Effector CD8-positive, alpha-beta T cell (primary cell): ENCODE measurements around the gene UBE2E2.
"Not testable (repeated sequence)": the region's sequence is repeated elsewhere in the genome, so short reads cannot be mapped to it uniquely, and the experiment has no call there.

Source experiments
- DNase-seq: peaks from one replicate; lab custom pipeline; 2025; lab: John Stamatoyannopoulos, UW

The UBE2E2 gene

DNA sequence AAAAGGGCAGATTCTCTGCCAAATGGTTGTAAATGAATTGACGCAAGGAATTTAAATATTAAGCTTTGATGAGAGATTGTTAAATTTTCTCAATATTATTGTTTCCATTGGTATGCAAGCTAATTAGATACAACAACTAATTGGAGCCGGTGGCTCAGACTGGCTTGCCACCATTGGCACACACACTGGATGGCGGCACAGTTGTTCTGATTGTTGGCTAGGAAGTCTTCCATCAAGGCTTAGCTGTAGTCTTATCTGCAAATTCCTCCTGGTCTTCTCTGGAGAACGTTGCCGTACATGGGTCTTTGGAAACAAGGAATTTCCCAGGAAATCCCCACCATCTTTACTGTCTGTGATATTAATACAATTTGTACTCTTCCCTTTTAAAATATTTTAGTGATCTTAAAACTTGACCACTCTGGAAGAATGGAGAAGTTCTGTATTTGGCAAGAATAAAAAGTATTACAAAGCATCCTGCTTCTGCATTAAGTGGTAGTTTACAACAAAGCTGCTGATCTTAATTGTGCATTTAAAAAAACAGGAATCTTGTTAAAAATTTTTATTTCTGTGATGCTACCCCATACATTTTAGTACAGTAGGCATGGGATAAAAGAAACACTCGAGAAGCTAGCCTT, 126.5 kb downstream of the UBE2E2 start:
- no peak for DNase-seq

DNA sequence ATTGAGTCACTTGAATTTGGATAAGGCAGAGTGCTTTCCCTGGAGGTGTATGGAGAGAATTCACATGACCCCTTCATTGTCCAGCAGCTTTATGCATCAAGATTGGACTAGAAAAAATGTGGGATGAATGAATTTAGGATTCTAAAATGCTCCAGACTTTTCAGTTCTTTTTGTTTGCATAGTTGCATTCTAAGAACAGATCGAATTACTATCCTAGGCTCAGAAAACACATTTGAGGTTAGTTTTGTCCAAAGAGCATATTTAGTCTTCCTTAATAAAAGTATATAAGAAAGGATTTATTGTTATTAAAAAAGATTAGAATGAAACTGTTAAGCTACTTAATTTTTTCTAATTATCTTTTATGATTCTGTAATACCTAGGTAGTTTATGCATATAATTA, 127.4 kb downstream of the UBE2E2 start:
- no peak for DNase-seq

DNA sequence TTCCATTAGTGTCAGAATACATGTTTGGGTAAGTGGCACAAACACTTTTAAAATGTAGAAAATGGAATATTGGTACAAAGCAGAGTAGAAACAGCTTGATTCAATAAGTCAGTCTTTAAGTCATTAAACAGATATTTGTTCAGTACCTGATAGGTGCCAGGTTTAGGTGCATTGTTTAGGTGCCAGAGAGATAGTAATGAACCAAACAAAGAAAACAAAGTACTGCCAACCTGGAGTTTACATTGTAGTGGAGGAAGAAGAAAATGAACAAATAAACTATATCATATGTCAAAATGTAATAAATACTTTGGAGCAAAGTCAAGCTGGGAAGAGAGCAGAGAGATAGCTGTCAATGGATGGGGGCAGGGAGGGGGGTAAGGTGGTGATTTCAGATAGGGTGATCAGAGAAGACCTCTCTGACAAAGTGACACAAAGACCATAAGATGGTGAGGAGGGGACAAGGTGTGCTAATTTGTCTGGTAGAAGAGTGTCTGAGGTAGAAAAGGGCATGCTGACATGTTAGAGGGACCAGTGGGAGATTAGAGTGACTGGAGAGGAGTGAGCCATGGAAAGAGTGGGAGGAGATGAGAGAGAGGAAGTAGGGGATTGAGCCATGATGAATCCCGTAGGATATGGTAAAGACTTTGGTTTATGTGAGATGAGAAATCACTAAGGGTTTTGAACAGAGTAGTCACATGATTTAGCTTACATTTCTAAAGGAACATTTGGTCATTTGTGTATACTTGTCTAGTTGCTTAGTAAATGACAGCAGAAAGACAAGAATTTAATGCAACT, 128.2 kb downstream of the UBE2E2 start:
- no peak for DNase-seq

DNA sequence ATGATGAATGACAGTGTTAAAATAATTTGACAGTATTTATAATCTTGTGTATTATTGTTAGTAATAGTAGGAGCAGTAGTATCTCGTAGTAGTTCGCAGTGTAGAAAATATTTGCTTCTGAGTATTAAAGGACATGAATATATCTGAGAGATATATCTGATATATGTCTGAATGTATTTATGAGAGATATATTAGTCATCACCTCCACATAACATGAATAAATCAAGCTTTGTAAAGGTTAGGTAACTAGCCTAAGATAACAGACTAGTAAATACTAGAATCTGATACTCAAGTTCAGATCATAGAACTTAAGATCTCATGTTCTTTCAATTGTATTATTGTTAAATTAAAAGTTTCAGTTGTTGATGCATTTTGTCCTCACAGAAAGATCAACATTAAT, 130.5 kb downstream of the UBE2E2 start:
- no peak for DNase-seq

DNA sequence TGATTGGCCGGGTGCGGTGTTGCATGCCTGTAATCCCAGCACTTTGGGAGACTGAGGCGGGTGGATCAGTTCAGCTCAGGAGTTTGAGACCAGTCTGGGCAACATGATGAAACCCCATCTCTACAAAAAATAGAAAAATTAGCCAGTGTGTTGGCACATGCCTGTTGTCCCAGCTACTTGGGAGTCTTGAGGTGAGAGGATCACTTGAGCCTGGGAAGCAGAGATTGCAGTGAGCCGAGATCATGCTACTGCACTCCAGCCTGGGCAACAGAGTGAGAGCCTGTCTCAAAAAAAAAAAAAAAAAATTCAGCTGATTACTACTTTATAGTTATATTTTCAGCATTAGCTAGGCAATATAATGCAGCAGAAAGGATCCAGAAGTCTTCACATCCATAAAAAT, 133.7 kb downstream of the UBE2E2 start:
- not testable (repeated sequence) for DNase-seq

DNA sequence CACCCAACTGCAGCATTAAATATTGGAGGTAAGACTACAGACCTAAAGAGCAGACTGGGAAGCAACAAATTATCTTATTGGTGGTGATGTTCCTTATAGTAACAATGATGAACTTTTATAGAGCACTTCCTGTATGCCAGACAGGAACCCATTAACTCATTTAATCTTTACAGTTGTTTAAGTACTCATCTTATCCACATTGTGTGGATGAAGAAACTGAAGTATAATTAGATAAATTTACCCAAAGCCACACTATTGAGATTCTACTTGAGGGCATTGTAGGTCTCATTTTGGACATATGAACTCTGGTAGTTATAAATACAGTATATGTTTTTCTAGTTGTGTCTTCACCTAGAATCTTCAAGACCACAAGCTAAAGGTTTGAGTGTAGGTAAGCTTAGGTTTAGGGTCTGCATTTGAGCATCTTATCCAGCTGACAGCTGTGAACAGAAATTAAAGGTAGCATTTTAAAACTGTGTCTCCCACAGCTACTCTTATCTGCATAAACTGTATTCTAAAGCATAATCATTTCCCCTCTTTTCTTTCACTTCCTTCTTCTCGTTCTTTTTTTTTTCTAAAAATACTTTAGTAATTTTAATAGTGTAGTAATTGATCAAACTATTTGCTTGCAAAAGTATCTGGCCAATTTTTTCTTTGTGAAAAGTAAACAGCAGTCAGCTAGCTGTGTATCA, 138.2 kb downstream of the UBE2E2 start:
- DNase-seq: no peak

DNA sequence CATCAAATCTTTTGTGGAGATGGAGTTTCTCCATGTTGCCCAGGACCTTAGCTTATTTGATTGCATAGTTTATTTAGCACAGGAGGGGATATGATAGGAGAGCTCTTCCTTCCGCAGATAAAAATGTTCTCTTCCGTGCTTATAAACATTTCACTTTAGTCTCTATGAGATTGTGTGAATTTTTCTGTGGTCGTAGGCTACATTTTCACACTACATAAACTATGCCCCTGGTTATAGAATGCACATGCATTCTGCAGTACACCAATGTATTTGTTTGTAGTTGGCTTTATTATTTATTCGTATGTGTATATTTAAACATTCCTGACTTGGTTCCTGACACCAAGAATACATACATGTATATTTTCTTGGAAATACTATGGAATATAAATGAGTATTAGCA, 139.2 kb downstream of the UBE2E2 start:
- DNase-seq: no peak

DNA sequence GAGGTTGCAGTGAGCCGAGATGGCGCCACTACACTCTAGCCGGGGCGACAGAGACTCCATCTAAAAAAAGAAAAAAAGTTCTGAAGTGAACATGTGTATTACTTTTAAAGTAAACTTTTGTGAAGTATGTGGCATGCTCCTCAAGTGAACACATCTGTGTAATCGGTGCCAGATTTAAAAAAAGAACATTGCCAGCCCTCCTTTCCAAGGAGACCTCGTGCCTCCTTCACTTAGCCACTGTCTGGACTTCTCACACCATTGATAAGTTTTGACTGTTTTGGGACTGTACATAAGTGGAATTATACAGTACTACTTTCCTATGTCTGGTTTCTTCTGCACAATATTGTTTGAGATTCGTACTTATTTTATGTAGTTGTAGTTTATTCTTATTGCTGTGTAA, 140.4 kb downstream of the UBE2E2 start:
- DNase-seq: no peak

DNA sequence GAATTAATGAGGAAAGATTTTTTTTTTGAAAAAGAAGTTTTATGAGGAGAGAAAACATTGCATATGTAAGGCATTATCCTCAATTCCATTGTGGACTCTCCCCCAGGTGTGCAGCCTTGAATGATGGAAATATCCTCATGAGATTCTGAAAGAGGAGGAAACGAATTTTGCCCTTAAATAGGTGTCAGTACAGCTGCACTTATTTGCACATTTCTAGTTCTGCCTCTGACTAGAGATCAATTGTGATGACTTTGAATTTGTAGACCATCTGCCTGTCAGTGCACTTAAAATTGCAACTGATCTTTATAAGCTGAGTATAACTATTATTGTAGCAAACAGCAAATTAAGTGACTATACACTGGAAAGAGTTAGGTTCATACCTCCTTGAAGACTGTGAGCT, 141.8 kb downstream of the UBE2E2 start:
- DNase-seq: no peak

DNA sequence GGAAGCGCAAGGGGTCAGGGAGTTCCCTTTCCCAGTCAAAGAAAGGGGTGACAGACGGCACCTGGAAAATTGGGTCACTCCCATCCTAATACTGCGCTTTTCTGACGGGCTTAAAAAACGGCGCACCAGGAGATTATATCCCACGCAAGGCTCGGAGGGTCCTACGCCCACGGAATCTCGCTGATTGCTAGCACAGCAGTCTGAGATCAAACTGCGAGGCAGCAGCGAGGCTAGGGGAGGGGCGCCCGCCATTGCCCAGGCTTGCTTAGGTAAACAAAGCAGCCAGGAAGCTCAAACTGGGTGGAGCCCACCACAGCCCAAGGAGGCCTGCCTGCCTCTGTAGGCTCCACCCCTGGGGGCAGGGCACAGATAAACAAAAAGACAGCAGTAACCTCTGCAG, 146.3 kb downstream of the UBE2E2 start:
- DNase-seq: not testable (repeated sequence)

DNA sequence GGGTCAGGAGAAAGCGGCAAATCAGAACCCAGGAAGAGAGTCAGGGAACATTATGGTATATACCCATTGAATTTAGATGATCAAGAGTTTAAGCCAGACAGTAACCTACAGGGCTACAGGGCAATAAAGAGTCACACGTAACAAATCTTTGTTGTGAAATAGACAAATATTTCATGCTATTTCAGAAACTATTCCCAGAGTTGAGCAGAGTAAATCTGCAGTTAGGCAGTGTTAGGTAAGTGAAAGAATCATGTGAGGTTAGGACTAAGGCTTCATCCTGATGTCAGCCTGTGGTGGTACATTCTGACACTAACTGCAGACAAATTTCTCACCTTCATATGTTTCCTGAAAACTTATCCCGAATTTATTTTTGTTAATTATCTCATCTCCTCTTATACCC, 153.0 kb downstream of the UBE2E2 start:
- no peak for DNase-seq

DNA sequence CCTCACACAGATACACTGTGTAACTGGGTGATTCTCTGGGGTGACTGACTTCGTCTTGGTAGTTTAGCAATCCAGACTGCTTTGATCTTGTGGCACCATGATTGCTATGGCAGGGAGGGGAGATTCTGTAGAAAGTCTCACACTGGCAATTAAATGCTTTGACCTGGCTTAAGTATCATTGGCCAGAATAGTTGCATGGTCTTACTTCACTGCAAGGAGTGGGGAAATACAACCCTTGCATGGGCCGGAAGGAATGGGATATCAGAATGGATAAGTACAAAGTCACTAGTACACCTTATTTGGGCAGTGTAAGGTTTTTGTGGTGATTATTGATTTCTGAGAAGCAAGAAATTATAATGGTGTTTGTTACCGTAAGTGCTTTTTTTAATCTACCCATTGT, 153.8 kb downstream of the UBE2E2 start:
- no peak for DNase-seq

DNA sequence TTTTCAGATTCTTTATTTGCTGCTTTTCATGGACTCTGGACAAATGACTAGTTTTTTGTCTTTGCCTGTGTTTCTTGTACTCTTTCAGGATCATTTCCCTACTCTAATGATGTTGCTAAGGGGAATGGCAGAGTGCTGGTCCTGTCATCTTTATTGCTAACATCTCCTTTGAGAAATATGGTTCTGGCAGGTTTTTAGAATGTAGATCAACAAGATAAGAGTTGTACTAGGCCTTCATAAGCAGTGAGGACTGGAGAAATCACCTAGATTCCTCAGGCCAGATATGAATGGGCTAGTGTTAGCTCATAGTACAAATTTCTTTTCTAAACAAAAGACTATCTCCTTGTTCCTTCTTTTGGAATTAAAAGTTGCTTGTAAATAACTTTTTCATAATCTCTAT, 156.0 kb downstream of the UBE2E2 start:
- DNase-seq: no peak

DNA sequence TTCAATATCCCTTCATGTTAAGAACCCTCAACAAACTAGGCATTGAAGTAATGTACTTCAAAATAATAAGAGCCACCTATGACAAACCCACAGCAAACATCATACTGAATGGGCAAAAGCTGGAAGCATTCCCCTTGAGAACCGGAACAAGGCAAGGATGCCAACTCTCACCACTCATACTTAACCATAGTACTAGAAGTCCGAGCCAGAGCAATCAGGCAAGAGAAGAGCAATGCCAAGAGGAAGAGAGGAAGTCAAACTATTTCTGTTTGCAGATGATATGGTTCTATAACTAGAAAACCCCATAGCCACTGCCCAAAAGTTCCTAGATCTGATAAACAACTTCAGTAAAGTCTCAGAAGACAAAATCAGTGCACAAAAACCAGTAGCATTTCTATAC, 161.9 kb downstream of the UBE2E2 start:
- no peak for DNase-seq

DNA sequence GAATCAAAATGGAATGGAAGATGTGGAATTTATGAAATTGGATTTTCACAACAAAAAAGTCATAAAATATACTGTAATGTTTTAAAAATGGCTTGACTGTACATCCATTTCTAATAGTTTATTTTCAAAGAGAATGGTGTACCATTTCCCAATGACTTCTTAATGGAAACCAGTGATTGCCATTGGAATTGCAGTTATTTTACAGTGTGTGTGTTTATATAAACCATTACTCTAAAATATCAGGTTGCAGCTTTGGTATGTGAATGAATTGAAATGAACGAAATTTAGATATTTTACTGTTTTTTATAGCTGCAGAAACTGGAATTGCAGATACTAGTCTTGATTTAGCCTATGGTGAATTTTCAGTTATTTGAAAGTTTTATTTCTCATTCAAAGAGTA, 165.6 kb downstream of the UBE2E2 start:
- DNase-seq: no peak

DNA sequence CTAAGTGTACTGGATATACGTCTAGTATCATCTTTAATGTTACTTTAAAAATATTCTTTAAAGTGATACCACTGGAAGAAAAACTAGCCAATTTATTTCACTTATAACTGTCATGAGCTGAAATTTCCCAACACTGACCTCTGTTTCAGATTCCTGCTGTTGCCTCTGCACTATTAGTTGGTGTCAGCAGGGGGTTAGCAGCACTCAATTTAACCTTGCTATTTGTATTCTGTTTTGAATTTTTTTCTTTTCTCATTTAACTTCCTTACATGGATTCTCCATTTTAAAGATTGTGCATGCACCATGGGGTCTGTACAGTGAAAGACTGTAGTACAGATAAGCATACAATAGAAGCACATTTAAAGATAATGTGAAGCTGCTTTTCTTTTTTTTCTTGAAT, 169.2 kb downstream of the UBE2E2 start:
- DNase-seq: no peak

DNA sequence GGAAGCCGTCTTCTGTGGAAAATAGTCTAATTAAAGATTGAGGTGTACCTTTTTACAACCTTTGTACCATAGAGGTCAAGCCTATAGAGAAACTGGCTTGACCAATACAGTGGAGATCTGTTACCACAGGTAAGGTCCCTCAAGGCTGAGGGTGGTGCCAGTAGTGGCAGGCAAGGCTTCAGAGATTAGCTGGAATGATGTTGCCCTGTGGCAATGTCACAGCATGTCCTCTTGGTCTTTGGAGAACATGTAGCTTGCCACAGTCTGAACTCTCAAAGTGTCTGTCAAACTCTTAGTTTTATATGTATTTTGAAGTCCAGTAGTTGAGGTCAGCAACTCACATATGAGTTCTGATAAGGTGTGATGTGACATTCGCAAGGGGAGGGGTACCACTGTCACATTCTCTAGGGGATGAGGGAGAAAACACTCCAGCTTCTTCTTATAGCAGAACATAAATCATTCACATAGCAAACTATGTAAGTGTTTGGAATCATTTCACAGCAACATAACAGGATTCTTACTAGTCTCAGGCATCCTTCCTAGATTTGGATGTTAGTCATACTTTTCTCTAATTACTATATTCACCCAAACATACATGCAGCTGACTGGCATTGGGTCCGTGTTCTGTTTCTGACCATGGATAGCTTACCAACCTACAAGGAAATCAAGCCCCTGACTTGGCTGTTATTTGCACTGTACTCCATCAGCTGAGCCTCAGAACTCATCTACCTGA, 173.6 kb downstream of the UBE2E2 start:
- no peak for DNase-seq

DNA sequence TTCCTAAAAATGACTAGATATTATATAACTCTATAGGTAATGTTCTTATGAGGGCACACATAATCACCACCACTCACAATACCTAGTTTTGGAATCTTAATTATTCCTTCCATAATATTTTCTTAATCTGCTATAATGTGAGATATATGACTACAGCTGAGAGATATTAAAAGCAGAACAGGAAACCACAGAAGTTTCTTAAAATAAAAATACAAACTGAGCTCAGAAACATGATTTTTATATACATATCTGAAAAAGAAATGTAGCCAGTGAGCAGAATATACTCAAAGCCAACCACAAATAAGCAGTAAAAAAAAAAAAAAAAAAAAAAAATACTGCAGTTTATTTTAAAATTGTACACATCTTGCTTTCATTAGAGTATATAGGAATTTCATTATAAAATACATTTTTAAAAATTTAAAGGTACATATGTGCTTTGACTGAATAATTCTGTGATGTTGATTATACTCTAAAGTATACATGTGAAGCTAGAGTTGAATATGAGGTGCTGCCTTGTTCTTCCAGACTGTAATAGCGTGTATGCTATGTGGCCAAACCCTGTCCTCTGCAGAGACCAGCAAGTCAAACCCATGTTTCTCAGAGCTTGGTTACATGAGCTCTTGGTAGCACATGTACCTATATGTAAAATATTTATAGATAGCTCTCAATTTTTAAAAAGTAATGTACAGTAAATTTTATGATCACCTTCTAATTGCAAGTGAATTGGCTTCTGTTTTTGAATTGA, 175.0 kb downstream of the UBE2E2 start:
- no peak for DNase-seq

DNA sequence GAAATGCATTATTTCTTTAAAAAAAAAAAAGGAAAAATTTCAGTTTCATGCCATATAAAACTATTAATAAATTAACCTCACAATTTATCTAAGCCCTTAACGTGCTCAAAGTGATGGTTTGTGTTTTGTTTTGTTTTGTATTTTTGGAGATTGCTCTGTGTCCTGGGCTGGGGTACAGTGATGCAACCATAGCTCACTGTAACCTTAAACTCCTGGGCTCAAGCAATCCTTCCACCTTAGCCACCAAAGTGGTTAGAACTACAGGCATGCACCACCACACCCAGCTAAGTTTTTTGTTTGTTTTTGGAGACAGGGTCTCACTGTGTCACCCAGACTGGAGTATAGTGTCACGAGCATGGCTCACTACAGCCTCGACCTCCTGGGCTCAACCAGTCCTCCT, 180.7 kb downstream of the UBE2E2 start:
- no peak for DNase-seq

DNA sequence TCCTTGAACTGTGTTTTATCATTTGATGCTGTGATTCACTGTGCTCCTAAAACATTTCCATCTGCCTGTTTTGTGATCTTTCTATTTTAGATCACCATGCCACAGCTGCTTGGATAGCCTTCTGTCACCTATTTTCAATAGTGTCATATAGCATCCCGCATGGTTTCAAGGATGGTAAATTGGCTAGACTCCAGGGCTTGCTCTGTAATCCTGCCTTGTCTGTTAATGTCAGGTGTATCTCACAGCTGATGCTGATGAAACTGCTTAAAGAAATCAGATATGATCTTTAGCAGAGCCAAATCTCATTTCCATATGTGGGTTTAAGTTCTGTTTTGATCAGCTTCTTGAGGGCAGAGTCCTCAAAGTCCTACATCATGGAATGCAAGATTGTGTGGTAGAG, 182.2 kb downstream of the UBE2E2 start:
- DNase-seq: no peak

DNA sequence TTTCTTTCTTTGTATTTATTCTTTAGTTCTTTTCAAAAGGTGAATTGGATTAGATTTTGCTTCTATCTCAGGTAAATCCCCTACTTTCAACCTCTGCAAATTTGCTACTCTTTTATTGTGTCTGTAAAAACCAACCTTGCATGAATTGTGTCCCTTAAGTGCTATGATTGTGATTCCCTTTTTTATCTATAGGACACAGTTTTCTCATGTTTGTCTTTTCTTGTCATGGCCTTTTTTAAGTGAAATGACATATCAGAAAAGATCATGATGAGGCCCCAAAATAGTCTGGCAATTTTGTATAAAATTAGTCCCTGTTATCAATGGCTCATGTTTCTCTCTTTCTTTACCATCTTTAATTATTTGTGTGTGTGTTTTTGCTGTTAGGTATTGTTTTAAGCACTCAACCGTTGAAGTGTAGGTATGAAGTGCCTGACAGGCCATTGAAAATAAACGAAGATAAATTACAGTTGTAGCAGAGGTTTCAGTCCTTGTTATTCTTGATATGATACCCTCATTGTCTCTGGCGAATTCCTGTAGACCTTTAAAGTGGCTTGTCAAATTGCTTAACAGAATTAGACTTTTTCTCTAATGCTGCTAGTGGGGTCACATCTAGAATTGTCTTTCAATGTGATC, 184.3 kb downstream of the UBE2E2 start:
- no peak for DNase-seq
